ENCODE results near the gene SMG1. TPM values are rescaled to one million over a fixed set of nuclear protein-coding genes. Genes with fewer than 3 reads are reported as not detected.

SMG1 gene
- total and polyA plus RNA-seq, 4 donors = 5.3 to 70.8 (median 22.3) TPM

DNA sequence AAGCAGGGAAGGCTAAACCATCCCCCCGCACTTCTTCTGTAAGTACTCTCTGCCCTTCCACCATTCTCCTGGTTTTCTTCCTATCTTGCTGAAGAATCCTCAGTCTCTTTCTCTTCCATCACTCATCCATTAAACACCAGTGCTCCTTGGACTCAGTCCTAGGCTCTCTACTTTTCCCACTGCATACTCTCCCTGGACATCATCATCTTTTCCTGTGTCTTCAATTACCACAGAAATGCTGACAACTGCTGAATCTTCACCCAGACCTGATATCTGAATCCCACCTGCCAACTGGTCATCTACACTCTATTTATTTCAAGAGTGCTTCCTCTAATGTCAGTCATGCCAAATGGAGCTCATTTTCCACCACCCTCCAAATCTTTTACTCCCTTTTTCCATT is 71.0 kb downstream of the SMG1 start (continued):
- TF ChIP-seq, protein P1, sequence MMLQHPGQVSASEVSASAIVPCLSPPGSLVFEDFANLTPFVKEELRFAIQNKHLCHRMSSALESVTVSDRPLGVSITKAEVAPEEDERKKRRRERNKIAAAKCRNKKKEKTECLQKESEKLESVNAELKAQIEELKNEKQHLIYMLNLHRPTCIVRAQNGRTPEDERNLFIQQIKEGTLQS (IDR thresholded peaks at IDR 0.05) = no peak
- TF ChIP-seq JUND (IDR thresholded peaks at IDR 0.05) (no peak), GABPA (IDR thresholded peaks at IDR 0.05 in 1 of 2, conservative IDR thresholded peaks at IDR 0.05 in 1 of 2) (no peak), TAF1 (conservative IDR thresholded peaks at IDR 0.05) (no peak)
- TF ChIP-seq, protein P2, sequence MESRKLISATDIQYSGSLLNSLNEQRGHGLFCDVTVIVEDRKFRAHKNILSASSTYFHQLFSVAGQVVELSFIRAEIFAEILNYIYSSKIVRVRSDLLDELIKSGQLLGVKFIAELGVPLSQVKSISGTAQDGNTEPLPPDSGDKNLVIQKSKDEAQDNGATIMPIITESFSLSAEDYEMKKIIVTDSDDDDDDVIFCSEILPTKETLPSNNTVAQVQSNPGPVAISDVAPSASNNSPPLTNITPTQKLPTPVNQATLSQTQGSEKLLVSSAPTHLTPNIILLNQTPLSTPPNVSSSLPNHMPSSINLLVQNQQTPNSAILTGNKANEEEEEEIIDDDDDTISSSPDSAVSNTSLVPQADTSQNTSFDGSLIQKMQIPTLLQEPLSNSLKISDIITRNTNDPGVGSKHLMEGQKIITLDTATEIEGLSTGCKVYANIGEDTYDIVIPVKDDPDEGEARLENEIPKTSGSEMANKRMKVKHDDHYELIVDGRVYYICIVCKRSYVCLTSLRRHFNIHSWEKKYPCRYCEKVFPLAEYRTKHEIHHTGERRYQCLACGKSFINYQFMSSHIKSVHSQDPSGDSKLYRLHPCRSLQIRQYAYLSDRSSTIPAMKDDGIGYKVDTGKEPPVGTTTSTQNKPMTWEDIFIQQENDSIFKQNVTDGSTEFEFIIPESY (IDR thresholded peaks at IDR 0.05) = no peak

DNA sequence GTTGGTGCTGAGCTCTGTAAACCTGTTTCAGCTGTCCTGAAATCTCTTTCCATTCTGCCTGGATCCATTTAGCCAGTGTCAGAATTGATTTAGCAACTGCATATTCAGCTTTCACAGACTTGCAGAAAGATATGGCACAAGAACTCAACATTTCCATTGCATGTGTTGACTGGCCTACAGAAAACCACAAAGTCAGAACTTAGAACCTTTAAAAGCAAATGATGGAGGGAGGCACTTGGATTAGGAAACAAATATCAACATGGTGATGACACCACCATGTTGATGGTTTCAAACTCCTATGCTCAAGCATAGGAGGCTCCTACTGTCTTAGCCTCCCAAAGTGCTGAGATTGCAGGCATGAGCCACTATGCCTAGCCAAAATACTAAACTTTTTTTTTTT is 72.5 kb downstream of the SMG1 start:
- H3K9ac ChIP-seq (ENCODE audit: low read depth in 1 of 2, low read length in 2 of 2) = no peak overlapping the region
- H3K4me1 ChIP-seq (ENCODE audit: control insufficient read depth in 4 of 4, insufficient read depth in 4 of 4, low read length in 3 of 4) = peaks cover 0 to 5% (median 2%) of the 10 kb centered on the region in 4 donors
- DNase-seq (ENCODE audit: low spot score) = no peak
- peaks cover 6 to 62% (median 47%) of the 10 kb centered on the region in 4 donors for H3K36me3 ChIP-seq (ENCODE audit: control insufficient read depth in 4 of 4, insufficient read depth in 3 of 4, low read depth in 1 of 4, low read length in 3 of 4)
- TF ChIP-seq YY1 (IDR thresholded peaks at IDR 0.05) (no peak), HNF4A (conservative IDR thresholded peaks at IDR 0.05) (no peak), RXRA (IDR thresholded peaks at IDR 0.05) (no peak), HNF4G (IDR thresholded peaks at IDR 0.05) (no peak), FOXA1 (IDR thresholded peaks at IDR 0.05) (no peak), SP1 (IDR thresholded peaks at IDR 0.05) (no peak), EGR1 (IDR thresholded peaks at IDR 0.05; ENCODE audit: low read depth in 2 of 2) (no peak), RAD21 (IDR thresholded peaks at IDR 0.05) (no peak), JUND (IDR thresholded peaks at IDR 0.05) (no peak), NR2F2 (IDR thresholded peaks at IDR 0.05) (no peak)
- TF ChIP-seq, protein P2 (IDR thresholded peaks at IDR 0.05) = no peak
- TF ChIP-seq, protein P1 (IDR thresholded peaks at IDR 0.05) = no peak
- TF ChIP-seq, protein P3, sequence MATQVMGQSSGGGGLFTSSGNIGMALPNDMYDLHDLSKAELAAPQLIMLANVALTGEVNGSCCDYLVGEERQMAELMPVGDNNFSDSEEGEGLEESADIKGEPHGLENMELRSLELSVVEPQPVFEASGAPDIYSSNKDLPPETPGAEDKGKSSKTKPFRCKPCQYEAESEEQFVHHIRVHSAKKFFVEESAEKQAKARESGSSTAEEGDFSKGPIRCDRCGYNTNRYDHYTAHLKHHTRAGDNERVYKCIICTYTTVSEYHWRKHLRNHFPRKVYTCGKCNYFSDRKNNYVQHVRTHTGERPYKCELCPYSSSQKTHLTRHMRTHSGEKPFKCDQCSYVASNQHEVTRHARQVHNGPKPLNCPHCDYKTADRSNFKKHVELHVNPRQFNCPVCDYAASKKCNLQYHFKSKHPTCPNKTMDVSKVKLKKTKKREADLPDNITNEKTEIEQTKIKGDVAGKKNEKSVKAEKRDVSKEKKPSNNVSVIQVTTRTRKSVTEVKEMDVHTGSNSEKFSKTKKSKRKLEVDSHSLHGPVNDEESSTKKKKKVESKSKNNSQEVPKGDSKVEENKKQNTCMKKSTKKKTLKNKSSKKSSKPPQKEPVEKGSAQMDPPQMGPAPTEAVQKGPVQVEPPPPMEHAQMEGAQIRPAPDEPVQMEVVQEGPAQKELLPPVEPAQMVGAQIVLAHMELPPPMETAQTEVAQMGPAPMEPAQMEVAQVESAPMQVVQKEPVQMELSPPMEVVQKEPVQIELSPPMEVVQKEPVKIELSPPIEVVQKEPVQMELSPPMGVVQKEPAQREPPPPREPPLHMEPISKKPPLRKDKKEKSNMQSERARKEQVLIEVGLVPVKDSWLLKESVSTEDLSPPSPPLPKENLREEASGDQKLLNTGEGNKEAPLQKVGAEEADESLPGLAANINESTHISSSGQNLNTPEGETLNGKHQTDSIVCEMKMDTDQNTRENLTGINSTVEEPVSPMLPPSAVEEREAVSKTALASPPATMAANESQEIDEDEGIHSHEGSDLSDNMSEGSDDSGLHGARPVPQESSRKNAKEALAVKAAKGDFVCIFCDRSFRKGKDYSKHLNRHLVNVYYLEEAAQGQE (IDR thresholded peaks at IDR 0.05) = no peak
- no peak overlapping the region for H3K4me3 ChIP-seq (ENCODE audit: low read depth in 1 of 3, low read length in 3 of 3)
- H3K27ac ChIP-seq (ENCODE audit: low read depth in 1 of 2, low read length in 2 of 2) = no peak overlapping the region
- no peaks in the 10 kb centered on the region for H3K9me3 ChIP-seq (ENCODE audit: control insufficient read depth in 4 of 4, low read length in 3 of 4)
- no peaks in the 10 kb centered on the region for H3K27me3 ChIP-seq (ENCODE audit: control insufficient read depth in 4 of 4, insufficient read depth in 4 of 4, low read length in 3 of 4)
